H9 (cell line): ENCODE results near the gene MAP4K3. TPM values are rescaled to one million over a fixed set of nuclear protein-coding genes. Genes with fewer than 3 reads are reported as not detected.

ENCODE experiments used
- DNase-seq: peaks from one replicate; pipeline ENCODE4 v3.0.0-alpha.2; 2017
- H2AFZ ChIP-seq: one replicate; pipeline ENCODE4 v1.6.1; 2013; ENCODE audit warnings: mild to moderate bottlenecking, low read length, control low read depth, moderate library complexity
- H2AK5ac ChIP-seq: 2 replicates; pipeline ENCODE4 v1.6.1; 2013; ENCODE audit warnings: low read length, control low read depth, mixed read lengths; ENCODE audit not compliant: insufficient read length
- H2BK120ac ChIP-seq: one replicate; pipeline ENCODE4 v1.6.1; 2013; ENCODE audit warnings: low read depth, mild to moderate bottlenecking, low read length, control low read depth, inconsistent platforms; ENCODE audit not compliant: poor library complexity, severe bottlenecking
- H2BK12ac ChIP-seq: 2 replicates; pipeline ENCODE4 v1.6.1; 2013; ENCODE audit warnings: low read length, control low read depth, mixed read lengths, low read depth; ENCODE audit not compliant: insufficient read length
- H2BK15ac ChIP-seq: 2 replicates; pipeline ENCODE4 v1.6.1; 2013; ENCODE audit warnings: low read depth, low read length, control low read depth
- H2BK20ac ChIP-seq: one replicate; pipeline ENCODE4 v1.6.1; 2013; ENCODE audit warnings: low read depth, mild to moderate bottlenecking, low read length, control low read depth, inconsistent platforms; ENCODE audit not compliant: poor library complexity, severe bottlenecking
- H2BK5ac ChIP-seq: 2 replicates; pipeline ENCODE4 v1.6.1; 2013; ENCODE audit warnings: low read length, control low read depth, mixed read lengths; ENCODE audit not compliant: insufficient read length
- H3K14ac ChIP-seq: 2 replicates; pipeline ENCODE4 v1.6.1; 2013; ENCODE audit warnings: low read length, control low read depth; ENCODE audit not compliant: insufficient read depth
- H3K18ac ChIP-seq: 2 replicates; pipeline ENCODE4 v1.6.1; 2013; ENCODE audit warnings: low read depth, mild to moderate bottlenecking, mixed read lengths, low read length, control low read depth; ENCODE audit not compliant: insufficient read length
- H3K23ac ChIP-seq: 2 replicates; pipeline ENCODE4 v1.6.1; 2013; ENCODE audit warnings: low read length, control low read depth, mixed read lengths, low read depth; ENCODE audit not compliant: insufficient read length
- H3K23me2 ChIP-seq: 2 replicates; pipeline ENCODE4 v1.6.1; 2013; ENCODE audit warnings: low read depth, mild to moderate bottlenecking, mixed read lengths, low read length, control low read depth; ENCODE audit not compliant: insufficient read length, poor library complexity, severe bottlenecking
- H3K27ac ChIP-seq: 2 replicates; pipeline ENCODE4 v1.5.1; 2013; ENCODE audit warnings: low read length, control low read depth, mixed read lengths, low read depth; ENCODE audit not compliant: insufficient read length
- H3K27me3 ChIP-seq: 2 replicates; pipeline ENCODE4 v1.6.1; 2013; ENCODE audit warnings: low read length, control low read depth, inconsistent platforms; ENCODE audit not compliant: insufficient read depth
- H3K4ac ChIP-seq: 2 replicates; pipeline ENCODE4 v1.6.1; 2013; ENCODE audit warnings: low read depth, mild to moderate bottlenecking, control low read depth, inconsistent platforms, low read length, moderate library complexity
- H3K4me1 ChIP-seq: 2 replicates; pipeline ENCODE4 v1.6.1; 2013; ENCODE audit warnings: low read length, control low read depth, inconsistent platforms; ENCODE audit not compliant: insufficient read depth
- H3K4me2 ChIP-seq: 2 replicates; pipeline ENCODE4 v1.6.1; 2013; ENCODE audit warnings: low read length, control low read depth, mixed read lengths; ENCODE audit not compliant: insufficient read length, insufficient read depth
- H3K56ac ChIP-seq: 2 replicates; pipeline ENCODE4 v1.6.1; 2013; ENCODE audit warnings: low read depth, mild to moderate bottlenecking, mixed read lengths, low read length, control low read depth; ENCODE audit not compliant: insufficient read length
- H3K79me1 ChIP-seq: 2 replicates; pipeline ENCODE4 v1.6.1; 2013; ENCODE audit warnings: low read depth, mild to moderate bottlenecking, moderate library complexity, low read length, control low read depth, inconsistent platforms; ENCODE audit not compliant: insufficient read depth, poor library complexity, severe bottlenecking
- H3K79me2 ChIP-seq: 2 replicates; pipeline ENCODE4 v1.6.1; 2013; ENCODE audit warnings: low read length, control low read depth, inconsistent platforms; ENCODE audit not compliant: insufficient read depth
- H3K9ac ChIP-seq: 2 replicates; pipeline ENCODE4 v1.6.1; 2013; ENCODE audit warnings: low read length, control low read depth, mixed read lengths; ENCODE audit not compliant: insufficient read length; ENCODE audit errors: extremely low read depth
- H3K9me3 ChIP-seq: one replicate; pipeline ENCODE4 v1.6.1; 2013; ENCODE audit warnings: low read depth, low read length, inconsistent platforms; ENCODE audit not compliant: control insufficient read depth
- H3T11ph ChIP-seq: one replicate; pipeline ENCODE4 v1.6.1; 2013; ENCODE audit warnings: mild to moderate bottlenecking, low read length, control low read depth, inconsistent platforms
- H4K20me1 ChIP-seq: one replicate; pipeline ENCODE4 v1.6.1; 2013; ENCODE audit not compliant: control insufficient read depth, insufficient read length, insufficient read depth
- H4K5ac ChIP-seq: 2 replicates; pipeline ENCODE4 v1.6.1; 2013; ENCODE audit warnings: low read depth, mild to moderate bottlenecking, mixed read lengths, low read length, control low read depth; ENCODE audit not compliant: insufficient read length
- H4K8ac ChIP-seq: replicated peaks from 2 replicates; pipeline ENCODE4 v1.6.1; 2013; ENCODE audit warnings: low read length, control low read depth, mixed read lengths, low read depth; ENCODE audit not compliant: insufficient read length
- H4K91ac ChIP-seq: 2 replicates; pipeline ENCODE4 v1.6.1; 2013; ENCODE audit warnings: low read depth, mild to moderate bottlenecking, moderate library complexity, mixed read lengths, low read length, control low read depth; ENCODE audit not compliant: insufficient read length
- H3K27ac Mint-ChIP-seq, 3 experiments: 2 replicates in 2 of 3; 3 replicates in 1 of 3; pipeline ENCODE4 v1.8.0; 2020 to 2021; ENCODE audit warnings: mixed read lengths in 3 of 3, mild to moderate bottlenecking in 1 of 3, moderate library complexity in 1 of 3
- H3K27me3 Mint-ChIP-seq: 2 replicates; pipeline ENCODE4 v1.8.0; 2021; ENCODE audit warnings: low read depth, mild to moderate bottlenecking, moderate library complexity, mixed read lengths
- H3K36me3 Mint-ChIP-seq, 3 experiments: 2 replicates in 2 of 3; 3 replicates in 1 of 3; pipeline ENCODE4 v1.8.0; 2020 to 2021; ENCODE audit warnings: low read depth in 3 of 3, mixed read lengths in 3 of 3; ENCODE audit not compliant: insufficient read depth in 1 of 3
- H3K4me1 Mint-ChIP-seq, 2 experiments: 2 replicates each; pipeline ENCODE4 v1.8.0; 2020; ENCODE audit warnings: mixed read lengths in 2 of 2
- H3K4me3 Mint-ChIP-seq, 2 experiments: 2 replicates in 1 of 2; 3 replicates in 1 of 2; pipeline ENCODE4 v1.8.0; 2020 to 2021; ENCODE audit warnings: mild to moderate bottlenecking in 2 of 2, mixed read lengths in 2 of 2, moderate library complexity in 1 of 2
- H3K9me3 Mint-ChIP-seq, 2 experiments: 2 replicates in 1 of 2; 3 replicates in 1 of 2; pipeline ENCODE4 v1.8.0; 2020; ENCODE audit warnings: mild to moderate bottlenecking in 2 of 2, mixed read lengths in 2 of 2, moderate library complexity in 1 of 2
- WGBS: extraction: QIAGEN DNeasy Blood & Tissue Kit; methylation state at CpG from one replicate; pipeline ENCODE4 v1.1.7; 2013; ENCODE audit warnings: missing lambda C conversion rate, low lambda C conversion rate, mixed read lengths; ENCODE audit not compliant: insufficient read length; ENCODE audit errors: extremely low coverage; 5-methylcytosine and 5-hydroxymethylcytosine counted together
- total RNA-seq: library from RNA; stranded (reverse); gene quantifications from 2 replicates; pipeline ENCODE4 v1.2.1, GENCODE V29; 2021
- TF ChIP-seq, protein P1 (sequence below): fragments of 200-600 bp; sonication (generic); conservative IDR thresholded peaks from 3 replicates; pipeline ENCODE4 v1.8.0; 2021; ENCODE audit warnings: antibody characterized with exemption, mild to moderate bottlenecking

MAP4K3 gene
- total RNA-seq, 1 experiment from 2014 or later, result 37.9 TPM

DNA sequence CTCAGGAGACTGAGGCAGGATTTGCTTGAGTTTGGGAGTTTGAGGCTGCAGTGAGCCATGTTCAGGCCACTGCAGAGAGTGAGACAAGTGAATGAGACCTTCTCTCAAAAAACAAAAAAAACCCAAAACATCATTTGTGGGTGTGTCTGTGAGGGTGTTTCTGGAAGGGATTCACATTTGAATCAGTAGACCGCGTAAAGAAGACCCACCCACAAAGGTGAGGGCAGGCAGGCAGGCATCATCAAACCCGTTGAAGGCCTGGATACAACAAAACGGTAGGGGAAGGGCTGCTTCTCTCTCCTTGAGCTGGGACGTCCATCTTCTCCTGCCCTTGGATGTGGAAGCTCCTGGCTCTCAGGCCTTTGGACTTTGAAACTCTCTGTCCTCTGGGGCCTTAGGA lies 218.7 kb downstream of the MAP4K3 start:
- Histone ChIP-seq H3K9me3 (no peaks in the 10 kb centered on the region), H3K27ac (no peak overlapping the region), H3K79me2 (no peaks in the 10 kb centered on the region), H2BK120ac (no peak overlapping the region), H3K9ac (no peak overlapping the region), H3K18ac (no peak overlapping the region), H4K5ac (no peak overlapping the region), H4K20me1 (no peaks in the 10 kb centered on the region), H3K23me2 (no peaks in the 10 kb centered on the region), H3K4ac (no peak overlapping the region), H2AFZ (no peak overlapping the region), H2BK5ac (no peak overlapping the region), H3K27me3 (no peaks in the 10 kb centered on the region), H3K4me1 (peaks cover 2% of the 10 kb centered on the region; the same call in 1 of the 2 replicates), H3K79me1 (no peaks in the 10 kb centered on the region), H3K23ac (no peak overlapping the region), H3T11ph (no peak overlapping the region), H4K91ac (no peak overlapping the region), H2BK12ac (no peak overlapping the region), H2AK5ac (no peak overlapping the region), H4K8ac (no peak overlapping the region), H3K14ac (no peak overlapping the region), H2BK20ac (no peak overlapping the region), H3K56ac (no peak overlapping the region), H2BK15ac (no peak overlapping the region), H3K4me2 (no peak overlapping the region)
- H3K4me3 Mint-ChIP-seq, result no peak overlapping the region
- WGBS, result no CpG with 5 or more reads among the region's 5 CpGs
- no peak for DNase-seq
- peaks cover 12 to 17% of the 10 kb centered on the region in 2 experiments for H3K4me1 Mint-ChIP-seq
- 0 out of 5 replicates have a peak, but pooled peaks cover 0 to 2% of the 10 kb centered on the region in 2 experiments for H3K9me3 Mint-ChIP-seq
- no peaks in the 10 kb centered on the region for H3K36me3 Mint-ChIP-seq
- TF ChIP-seq, protein P1, sequence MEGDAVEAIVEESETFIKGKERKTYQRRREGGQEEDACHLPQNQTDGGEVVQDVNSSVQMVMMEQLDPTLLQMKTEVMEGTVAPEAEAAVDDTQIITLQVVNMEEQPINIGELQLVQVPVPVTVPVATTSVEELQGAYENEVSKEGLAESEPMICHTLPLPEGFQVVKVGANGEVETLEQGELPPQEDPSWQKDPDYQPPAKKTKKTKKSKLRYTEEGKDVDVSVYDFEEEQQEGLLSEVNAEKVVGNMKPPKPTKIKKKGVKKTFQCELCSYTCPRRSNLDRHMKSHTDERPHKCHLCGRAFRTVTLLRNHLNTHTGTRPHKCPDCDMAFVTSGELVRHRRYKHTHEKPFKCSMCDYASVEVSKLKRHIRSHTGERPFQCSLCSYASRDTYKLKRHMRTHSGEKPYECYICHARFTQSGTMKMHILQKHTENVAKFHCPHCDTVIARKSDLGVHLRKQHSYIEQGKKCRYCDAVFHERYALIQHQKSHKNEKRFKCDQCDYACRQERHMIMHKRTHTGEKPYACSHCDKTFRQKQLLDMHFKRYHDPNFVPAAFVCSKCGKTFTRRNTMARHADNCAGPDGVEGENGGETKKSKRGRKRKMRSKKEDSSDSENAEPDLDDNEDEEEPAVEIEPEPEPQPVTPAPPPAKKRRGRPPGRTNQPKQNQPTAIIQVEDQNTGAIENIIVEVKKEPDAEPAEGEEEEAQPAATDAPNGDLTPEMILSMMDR, result no peak
- no peaks in the 10 kb centered on the region for H3K27me3 Mint-ChIP-seq
- peak overlapping the region in 1 of 3 experiments; percentile 68; a peak in 1 of 7 replicates for H3K27ac Mint-ChIP-seq
